Measurements from ENCODE around the gene NAA10. TPM values are rescaled to one million over a fixed set of nuclear protein-coding genes. Genes with fewer than 3 reads are reported as not detected.

Gene NAA10
- total RNA-seq, 6 donors from 2014 or later, result 30.7 to 116 (median 76.2) TPM

DNA sequence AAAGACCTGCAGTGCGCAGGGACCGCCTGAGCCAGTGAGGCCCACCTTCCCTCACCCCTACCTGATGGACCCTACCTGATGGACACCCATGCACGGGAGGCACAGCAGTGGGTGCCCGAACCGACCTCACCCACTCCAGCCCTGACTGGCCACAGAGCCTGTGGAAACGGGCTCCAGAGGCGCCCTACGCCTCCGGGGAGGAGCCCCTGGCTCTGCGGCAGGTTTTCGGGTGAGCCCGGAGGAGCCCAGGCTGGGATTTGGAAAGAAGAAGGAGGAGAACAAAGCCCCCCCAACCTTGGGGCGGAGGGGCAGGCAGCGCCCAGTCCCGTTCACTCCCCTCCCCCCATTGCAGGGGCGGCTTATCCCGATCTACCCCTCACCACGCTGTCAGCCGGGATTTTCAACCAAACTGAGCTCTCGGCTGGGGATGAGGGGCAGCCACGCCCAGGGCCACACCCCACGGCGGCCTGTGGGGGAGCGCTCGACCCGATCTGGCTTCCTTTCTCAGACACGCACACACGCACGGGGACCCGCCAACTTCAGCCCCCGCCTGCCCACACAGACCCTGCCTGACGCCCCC is 49.5 kb downstream of the NAA10 start:
- TF ChIP-seq EP300 (IDR thresholded peaks at IDR 0.05) (no peak), POLR2A (IDR thresholded peaks at IDR 0.05) (no peak), POLR2AphosphoS5 (IDR thresholded peaks at IDR 0.05) (no peak)
- TF ChIP-seq, protein P1, sequence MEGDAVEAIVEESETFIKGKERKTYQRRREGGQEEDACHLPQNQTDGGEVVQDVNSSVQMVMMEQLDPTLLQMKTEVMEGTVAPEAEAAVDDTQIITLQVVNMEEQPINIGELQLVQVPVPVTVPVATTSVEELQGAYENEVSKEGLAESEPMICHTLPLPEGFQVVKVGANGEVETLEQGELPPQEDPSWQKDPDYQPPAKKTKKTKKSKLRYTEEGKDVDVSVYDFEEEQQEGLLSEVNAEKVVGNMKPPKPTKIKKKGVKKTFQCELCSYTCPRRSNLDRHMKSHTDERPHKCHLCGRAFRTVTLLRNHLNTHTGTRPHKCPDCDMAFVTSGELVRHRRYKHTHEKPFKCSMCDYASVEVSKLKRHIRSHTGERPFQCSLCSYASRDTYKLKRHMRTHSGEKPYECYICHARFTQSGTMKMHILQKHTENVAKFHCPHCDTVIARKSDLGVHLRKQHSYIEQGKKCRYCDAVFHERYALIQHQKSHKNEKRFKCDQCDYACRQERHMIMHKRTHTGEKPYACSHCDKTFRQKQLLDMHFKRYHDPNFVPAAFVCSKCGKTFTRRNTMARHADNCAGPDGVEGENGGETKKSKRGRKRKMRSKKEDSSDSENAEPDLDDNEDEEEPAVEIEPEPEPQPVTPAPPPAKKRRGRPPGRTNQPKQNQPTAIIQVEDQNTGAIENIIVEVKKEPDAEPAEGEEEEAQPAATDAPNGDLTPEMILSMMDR (IDR thresholded peaks at IDR 0.05), result no peak
- Histone ChIP-seq H3K4me3 (peak overlapping the region in 3 of 4 donors; percentile 8 to 14 (median 10)), H3K27me3 (peaks cover 0 to 36% (median 3%) of the 10 kb centered on the region in 4 donors), H3K9me3 (no peaks in the 10 kb centered on the region), H3K4me1 (peaks cover 0 to 14% (median 3%) of the 10 kb centered on the region in 4 donors), H3K27ac (no peak overlapping the region), H3K36me3 (no peaks in the 10 kb centered on the region)
- no peak for DNase-seq
- 18 to 43% methylated on average over 3 to 31 of the region's 32 CpGs for WGBS, 2 donors
- ATAC-seq (ENCODE audit: low FRiP score in 2 of 2), result no peak

DNA sequence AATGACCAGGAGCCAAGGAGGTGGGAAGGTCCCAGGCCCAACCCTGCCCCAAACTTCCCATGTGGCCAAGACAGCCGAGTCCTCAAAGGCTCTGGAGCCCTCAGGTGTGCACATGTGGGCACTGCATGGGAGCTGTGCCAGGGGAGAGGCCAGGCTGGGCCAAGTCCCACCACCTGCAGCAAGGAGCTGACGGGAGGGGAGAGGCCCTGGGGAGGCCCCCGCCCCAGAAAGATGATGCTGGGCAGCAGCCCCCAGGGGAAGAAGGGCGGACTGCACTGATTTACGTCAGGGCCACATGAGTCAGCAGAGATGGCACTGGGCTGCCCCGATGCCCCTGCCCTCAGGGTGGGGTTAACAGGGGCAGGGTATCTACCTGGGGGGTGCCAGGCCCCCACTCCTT is 50.2 kb downstream of the NAA10 start:
- Histone ChIP-seq H3K27ac (no peak overlapping the region), H3K9me3 (no peaks in the 10 kb centered on the region), H3K27me3 (peaks cover 0 to 42% (median 3%) of the 10 kb centered on the region in 4 donors), H3K36me3 (no peaks in the 10 kb centered on the region), H3K4me1 (peaks cover 0 to 14% (median 3%) of the 10 kb centered on the region in 4 donors), H3K4me3 (no peak overlapping the region)
- TF ChIP-seq, protein P1 (IDR thresholded peaks at IDR 0.05), result no peak
- TF ChIP-seq POLR2A (IDR thresholded peaks at IDR 0.05), result no peak
- TF ChIP-seq EP300 (IDR thresholded peaks at IDR 0.05), result no peak
- TF ChIP-seq POLR2AphosphoS5 (IDR thresholded peaks at IDR 0.05), result no peak
- 59% methylated on average over 6 of the region's 6 CpGs; no CpG with 5 or more reads in 1 of the 2 donors for WGBS, 2 donors
- ATAC-seq (ENCODE audit: low FRiP score in 2 of 2), result no peak
- DNase-seq, result no peak

DNA sequence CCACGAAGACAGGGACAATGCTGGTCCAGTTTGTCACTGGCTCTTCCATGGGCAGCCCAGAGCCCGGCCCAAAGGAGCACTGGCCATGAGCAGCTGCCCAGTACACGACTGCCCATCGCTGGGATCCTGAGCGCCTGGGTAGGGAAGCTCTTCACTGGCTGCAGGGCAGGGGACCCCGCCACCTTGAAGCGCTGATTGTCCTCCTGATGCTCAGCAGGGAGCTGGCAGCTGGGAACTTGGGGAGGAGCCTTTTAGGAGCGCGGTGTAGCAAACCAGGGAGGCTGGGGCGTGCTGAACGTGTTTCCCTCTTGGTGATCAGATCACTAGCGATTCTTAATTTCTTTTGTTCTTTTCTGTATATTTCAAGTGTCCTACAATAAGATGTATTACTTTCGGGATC is 50.7 kb downstream of the NAA10 start:
- H3K27ac ChIP-seq, result no peak overlapping the region
- no peak overlapping the region for H3K4me3 ChIP-seq
- peaks cover 0 to 14% (median 3%) of the 10 kb centered on the region in 4 donors for H3K4me1 ChIP-seq
- H3K27me3 ChIP-seq, result peaks cover 0 to 47% (median 3%) of the 10 kb centered on the region in 4 donors
- DNase-seq, result no peak
- ATAC-seq (ENCODE audit: low FRiP score in 2 of 2), result no peak
- no peaks in the 10 kb centered on the region for H3K36me3 ChIP-seq
- WGBS, 2 donors, result 60% methylated on average over 9 to 13 of the region's 13 CpGs
- H3K9me3 ChIP-seq, result no peaks in the 10 kb centered on the region
- TF ChIP-seq POLR2AphosphoS5 (IDR thresholded peaks at IDR 0.05) (no peak), POLR2A (IDR thresholded peaks at IDR 0.05) (no peak), EP300 (IDR thresholded peaks at IDR 0.05) (no peak)
- TF ChIP-seq, protein P1 (IDR thresholded peaks at IDR 0.05), result no peak

DNA sequence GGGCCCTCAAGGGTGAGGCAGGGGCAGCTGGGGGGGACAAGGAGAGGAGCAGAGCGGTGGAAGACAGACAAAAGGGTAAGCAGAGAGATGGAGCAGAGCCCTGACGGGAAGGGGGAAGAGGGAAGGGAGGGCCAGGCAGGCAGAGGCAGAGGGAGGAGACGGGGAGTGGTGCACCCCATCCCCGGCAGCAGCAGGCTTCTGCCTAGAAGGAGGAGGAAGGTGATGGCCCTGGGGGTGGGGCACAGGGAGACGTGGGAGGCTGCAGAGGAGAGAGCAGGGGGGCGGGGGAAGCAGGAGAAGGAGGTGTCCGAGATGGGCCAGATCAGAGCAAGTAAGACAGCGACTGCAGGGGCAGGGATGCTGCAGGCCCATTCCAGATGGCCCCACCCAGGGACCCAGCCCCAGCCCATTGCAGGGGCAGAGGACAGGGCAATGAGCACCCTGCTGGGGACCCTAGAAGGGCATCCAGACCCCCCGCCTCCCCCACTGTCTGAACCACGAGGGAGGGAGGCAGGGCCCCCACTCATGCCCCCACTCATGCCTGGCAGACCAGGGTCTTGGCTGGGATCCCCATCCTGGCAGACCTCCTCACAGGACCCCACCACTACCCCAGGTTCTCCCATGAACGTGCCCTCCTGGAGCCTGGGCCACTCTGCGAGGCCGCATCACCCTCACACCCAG is 51.5 kb downstream of the NAA10 start:
- no peak overlapping the region for H3K4me3 ChIP-seq
- H3K36me3 ChIP-seq, result no peaks in the 10 kb centered on the region
- no peak for TF ChIP-seq POLR2AphosphoS5 (IDR thresholded peaks at IDR 0.05)
- TF ChIP-seq, protein P1 (IDR thresholded peaks at IDR 0.05), result no peak
- TF ChIP-seq POLR2A (IDR thresholded peaks at IDR 0.05), result no peak
- no peak for TF ChIP-seq EP300 (IDR thresholded peaks at IDR 0.05)
- peaks cover 0 to 14% (median 3%) of the 10 kb centered on the region in 4 donors for H3K4me1 ChIP-seq
- WGBS, 2 donors, result 32 to 61% methylated on average over 8 to 12 of the region's 13 CpGs
- peaks cover 0 to 52% (median 3%) of the 10 kb centered on the region in 4 donors for H3K27me3 ChIP-seq
- H3K27ac ChIP-seq, result no peak overlapping the region
- ATAC-seq (ENCODE audit: low FRiP score in 2 of 2) (no peak), DNase-seq (no peak)
- no peaks in the 10 kb centered on the region for H3K9me3 ChIP-seq
